ENCODE measurements around the gene EIPR1. TPM values are rescaled to one million over a fixed set of nuclear protein-coding genes. Genes with fewer than 3 reads are reported as not detected.

EIPR1 gene
- total and polyA plus RNA-seq, 2 donors = 21.3 to 31.9 TPM

DNA sequence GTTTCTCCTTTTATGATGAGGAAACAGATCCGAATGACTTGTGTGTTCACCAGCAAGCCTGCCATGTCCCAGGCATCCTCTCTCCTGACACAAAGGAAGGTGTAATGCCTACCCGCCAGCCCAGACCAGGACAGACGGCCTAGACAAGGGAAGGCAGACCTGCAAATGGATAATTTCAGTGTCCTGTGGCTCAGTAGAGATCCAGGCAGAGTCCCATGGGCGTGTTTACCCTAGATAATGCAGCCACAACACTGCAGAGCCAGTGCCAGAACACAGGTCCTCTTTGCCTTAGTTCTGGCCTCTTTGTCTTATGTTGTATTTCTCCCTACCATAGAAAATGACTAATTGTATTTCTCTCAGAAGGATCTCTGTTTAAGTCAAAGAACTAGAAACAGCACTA, 14.6 kb upstream of the EIPR1 start:
- H3K4me3 ChIP-seq (ENCODE audit: low read length in 2 of 2) = no peak overlapping the region
- no peaks in the 10 kb centered on the region for H3K27me3 ChIP-seq (ENCODE audit: control insufficient read depth in 2 of 2, insufficient read depth in 1 of 2, low read length in 1 of 2)
- peaks cover 9 to 12% of the 10 kb centered on the region in 2 donors for H3K9me3 ChIP-seq (ENCODE audit: control insufficient read depth in 2 of 2, insufficient read depth in 1 of 2, low read length in 1 of 2)
- H3K4me1 ChIP-seq (ENCODE audit: control insufficient read depth in 2 of 2, insufficient read depth in 2 of 2, low read length in 2 of 2) = no peaks in the 10 kb centered on the region
- H3K36me3 ChIP-seq (ENCODE audit: control insufficient read depth in 2 of 2, insufficient read depth in 2 of 2, low read length in 1 of 2) = peaks cover 40 to 41% of the 10 kb centered on the region in 2 donors
- DNase-seq (ENCODE audit: low read depth in 6 of 9, low spot score in 9 of 9) = no peak
- WGBS = 96% methylated on average over 4 of the region's 4 CpGs
- no peak overlapping the region for H3K27ac ChIP-seq (ENCODE audit: low read depth in 1 of 2, low read length in 1 of 2)

- 97% methylated on average over 8 of the region's 8 CpGs for WGBS
- H3K27me3 ChIP-seq (ENCODE audit: control insufficient read depth in 2 of 2, insufficient read depth in 1 of 2, low read length in 1 of 2) = no peaks in the 10 kb centered on the region
- H3K9me3 ChIP-seq (ENCODE audit: control insufficient read depth in 2 of 2, insufficient read depth in 1 of 2, low read length in 1 of 2) = peaks cover 2 to 8% of the 10 kb centered on the region in 2 donors
- peaks cover 31 to 41% of the 10 kb centered on the region in 2 donors for H3K36me3 ChIP-seq (ENCODE audit: control insufficient read depth in 2 of 2, insufficient read depth in 2 of 2, low read length in 1 of 2)
- no peak overlapping the region for H3K27ac ChIP-seq (ENCODE audit: low read depth in 1 of 2, low read length in 1 of 2)
- no peaks in the 10 kb centered on the region for H3K4me1 ChIP-seq (ENCODE audit: control insufficient read depth in 2 of 2, insufficient read depth in 2 of 2, low read length in 2 of 2)
- no peak for DNase-seq (ENCODE audit: low read depth in 6 of 9, low spot score in 9 of 9)
- no peak overlapping the region for H3K4me3 ChIP-seq (ENCODE audit: low read length in 2 of 2)
These were observed 12.4 kb upstream of the EIPR1 start for GRCh38 chr2:3390041-3390440.

GRCh38 chr2:3389193-3389592, 11.6 kb upstream of the EIPR1 start:
- H3K4me3 ChIP-seq (ENCODE audit: low read length in 2 of 2) = no peak overlapping the region
- H3K27me3 ChIP-seq (ENCODE audit: control insufficient read depth in 2 of 2, insufficient read depth in 1 of 2, low read length in 1 of 2) = no peaks in the 10 kb centered on the region
- H3K36me3 ChIP-seq (ENCODE audit: control insufficient read depth in 2 of 2, insufficient read depth in 2 of 2, low read length in 1 of 2) = peaks cover 31 to 38% of the 10 kb centered on the region in 2 donors
- DNase-seq (ENCODE audit: low read depth in 6 of 9, low spot score in 9 of 9) = no peak
- H3K4me1 ChIP-seq (ENCODE audit: control insufficient read depth in 2 of 2, insufficient read depth in 2 of 2, low read length in 2 of 2) = no peaks in the 10 kb centered on the region
- WGBS = 98% methylated on average over 29 of the region's 29 CpGs
- H3K9me3 ChIP-seq (ENCODE audit: control insufficient read depth in 2 of 2, insufficient read depth in 1 of 2, low read length in 1 of 2) = peaks cover 2 to 8% of the 10 kb centered on the region in 2 donors
- no peak overlapping the region for H3K27ac ChIP-seq (ENCODE audit: low read depth in 1 of 2, low read length in 1 of 2)

DNA sequence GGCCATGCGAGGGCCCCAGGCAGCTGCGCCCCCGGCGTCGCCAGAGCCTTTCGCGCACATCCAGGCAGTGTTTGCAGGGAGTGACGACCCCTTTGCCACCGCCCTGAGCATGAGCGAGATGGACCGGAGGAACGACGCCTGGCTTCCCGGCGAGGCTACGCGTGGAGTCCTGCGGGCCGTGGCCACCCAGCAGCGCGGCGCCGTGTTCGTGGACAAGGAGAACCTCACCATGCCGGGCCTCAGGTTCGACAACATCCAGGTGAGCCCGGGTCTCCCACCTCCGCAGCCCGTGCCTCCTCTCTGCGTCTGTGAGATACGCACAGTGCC, 10.8 kb upstream of the EIPR1 start:
- no peak overlapping the region for H3K27ac ChIP-seq (ENCODE audit: low read depth in 1 of 2, low read length in 1 of 2)
- H3K4me1 ChIP-seq (ENCODE audit: control insufficient read depth in 2 of 2, insufficient read depth in 2 of 2, low read length in 2 of 2) = no peaks in the 10 kb centered on the region
- H3K36me3 ChIP-seq (ENCODE audit: control insufficient read depth in 2 of 2, insufficient read depth in 2 of 2, low read length in 1 of 2) = peaks cover 27 to 35% of the 10 kb centered on the region in 2 donors
- DNase-seq (ENCODE audit: low read depth in 6 of 9, low spot score in 9 of 9) = no peak
- WGBS = over 99% methylated on average over 31 of the region's 31 CpGs
- H3K9me3 ChIP-seq (ENCODE audit: control insufficient read depth in 2 of 2, insufficient read depth in 1 of 2, low read length in 1 of 2) = peaks cover 2 to 6% of the 10 kb centered on the region in 2 donors
- H3K4me3 ChIP-seq (ENCODE audit: low read length in 2 of 2) = no peak overlapping the region
- H3K27me3 ChIP-seq (ENCODE audit: control insufficient read depth in 2 of 2, insufficient read depth in 1 of 2, low read length in 1 of 2) = no peaks in the 10 kb centered on the region

DNA sequence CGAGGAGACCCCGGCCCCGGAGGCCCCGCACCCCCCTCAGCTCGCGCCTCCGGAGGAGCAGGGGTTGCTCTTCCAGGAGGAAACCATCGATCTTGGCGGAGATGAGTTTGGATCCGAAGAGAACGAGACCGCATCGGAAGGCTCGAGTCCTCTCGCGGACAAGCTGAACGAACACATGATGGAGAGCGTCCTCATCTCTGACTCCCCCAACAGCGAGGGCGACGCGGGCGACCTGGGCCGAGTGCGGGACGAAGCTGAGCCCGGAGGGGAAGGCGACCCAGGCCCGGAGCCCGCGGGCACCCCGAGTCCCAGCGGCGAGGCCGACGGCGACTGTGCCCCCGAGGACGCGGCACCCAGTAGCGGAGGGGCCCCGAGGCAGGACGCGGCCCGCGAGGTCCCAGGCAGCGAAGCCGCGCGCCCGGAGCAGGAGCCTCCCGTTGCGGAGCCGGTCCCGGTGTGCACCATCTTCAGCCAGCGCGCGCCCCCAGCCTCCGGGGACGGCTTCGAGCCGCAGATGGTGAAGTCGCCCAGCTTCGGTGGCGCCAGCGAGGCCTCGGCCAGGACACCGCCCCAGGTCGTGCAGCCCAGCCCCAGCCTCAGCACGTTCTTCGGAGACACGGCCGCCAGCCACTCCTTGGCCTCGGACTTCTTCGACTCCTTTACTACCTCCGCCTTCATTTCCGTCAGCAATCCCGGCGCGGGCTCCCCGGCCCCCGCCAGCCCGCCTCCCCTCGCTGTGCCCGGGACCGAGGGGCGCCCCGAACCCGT, 10.2 kb upstream of the EIPR1 start:
- no peak for DNase-seq (ENCODE audit: low read depth in 6 of 9, low spot score in 9 of 9)
- Histone ChIP-seq H3K4me1 (ENCODE audit: control insufficient read depth in 2 of 2, insufficient read depth in 2 of 2, low read length in 2 of 2) (no peaks in the 10 kb centered on the region), H3K27ac (ENCODE audit: low read depth in 1 of 2, low read length in 1 of 2) (no peak overlapping the region), H3K27me3 (ENCODE audit: control insufficient read depth in 2 of 2, insufficient read depth in 1 of 2, low read length in 1 of 2) (no peaks in the 10 kb centered on the region), H3K4me3 (ENCODE audit: low read length in 2 of 2) (no peak overlapping the region), H3K9me3 (ENCODE audit: control insufficient read depth in 2 of 2, insufficient read depth in 1 of 2, low read length in 1 of 2) (peaks cover 2 to 6% of the 10 kb centered on the region in 2 donors), H3K36me3 (ENCODE audit: control insufficient read depth in 2 of 2, insufficient read depth in 2 of 2, low read length in 1 of 2) (peaks cover 27 to 36% of the 10 kb centered on the region in 2 donors)
- WGBS = 98% methylated on average over 89 of the region's 89 CpGs

GRCh38 chr2:3387011-3387410, 9.4 kb upstream of the EIPR1 start:
- 95% methylated on average over 5 of the region's 5 CpGs for WGBS
- peaks cover 30 to 34% of the 10 kb centered on the region in 2 donors for H3K36me3 ChIP-seq (ENCODE audit: control insufficient read depth in 2 of 2, insufficient read depth in 2 of 2, low read length in 1 of 2)
- peaks cover 2 to 6% of the 10 kb centered on the region in 2 donors for H3K9me3 ChIP-seq (ENCODE audit: control insufficient read depth in 2 of 2, insufficient read depth in 1 of 2, low read length in 1 of 2)

DNA sequence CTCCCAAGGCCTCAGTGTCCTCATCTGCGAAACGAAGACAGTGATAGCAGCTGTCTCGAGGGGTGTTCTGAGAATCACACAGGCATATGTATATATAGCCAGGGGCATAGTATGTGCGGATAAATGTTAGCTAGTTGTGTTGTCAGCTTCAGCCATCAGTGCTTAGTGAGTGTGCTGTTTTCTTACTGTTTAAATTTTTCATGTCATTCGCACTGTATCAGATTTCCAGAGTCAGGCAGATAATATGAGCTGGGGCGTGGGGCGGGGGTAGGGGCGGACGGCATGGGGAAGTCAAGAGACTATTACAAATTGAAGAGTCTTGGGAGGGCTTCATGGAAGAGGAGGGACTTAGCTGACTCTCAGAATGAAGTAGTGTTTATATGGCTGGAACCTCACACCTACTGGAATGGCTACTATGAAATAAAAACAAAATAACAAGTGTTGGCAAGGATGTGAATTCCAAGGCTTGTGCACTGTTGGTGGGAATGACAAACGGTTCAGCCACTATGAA, 8.9 kb upstream of the EIPR1 start:
- Histone ChIP-seq H3K9me3 (ENCODE audit: control insufficient read depth in 2 of 2, insufficient read depth in 1 of 2, low read length in 1 of 2) (peaks cover 2 to 6% of the 10 kb centered on the region in 2 donors), H3K36me3 (ENCODE audit: control insufficient read depth in 2 of 2, insufficient read depth in 2 of 2, low read length in 1 of 2) (peaks cover 29% of the 10 kb centered on the region in 2 donors), H3K27me3 (ENCODE audit: control insufficient read depth in 2 of 2, insufficient read depth in 1 of 2, low read length in 1 of 2) (no peaks in the 10 kb centered on the region), H3K27ac (ENCODE audit: low read depth in 1 of 2, low read length in 1 of 2) (no peak overlapping the region), H3K4me3 (ENCODE audit: low read length in 2 of 2) (no peak overlapping the region), H3K4me1 (ENCODE audit: control insufficient read depth in 2 of 2, insufficient read depth in 2 of 2, low read length in 2 of 2) (no peaks in the 10 kb centered on the region)
- DNase-seq (ENCODE audit: low read depth in 6 of 9, low spot score in 9 of 9) = no peak
- WGBS = 91% methylated on average over 10 of the region's 10 CpGs

More at GRCh38 chr2:3387011-3387410, 9.4 kb upstream of the EIPR1 start:
- Histone ChIP-seq H3K27ac (ENCODE audit: low read depth in 1 of 2, low read length in 1 of 2) (no peak overlapping the region), H3K4me3 (ENCODE audit: low read length in 2 of 2) (no peak overlapping the region), H3K4me1 (ENCODE audit: control insufficient read depth in 2 of 2, insufficient read depth in 2 of 2, low read length in 2 of 2) (no peaks in the 10 kb centered on the region), H3K27me3 (ENCODE audit: control insufficient read depth in 2 of 2, insufficient read depth in 1 of 2, low read length in 1 of 2) (no peaks in the 10 kb centered on the region)
- DNase-seq (ENCODE audit: low read depth in 6 of 9, low spot score in 9 of 9) = no peak

DNA sequence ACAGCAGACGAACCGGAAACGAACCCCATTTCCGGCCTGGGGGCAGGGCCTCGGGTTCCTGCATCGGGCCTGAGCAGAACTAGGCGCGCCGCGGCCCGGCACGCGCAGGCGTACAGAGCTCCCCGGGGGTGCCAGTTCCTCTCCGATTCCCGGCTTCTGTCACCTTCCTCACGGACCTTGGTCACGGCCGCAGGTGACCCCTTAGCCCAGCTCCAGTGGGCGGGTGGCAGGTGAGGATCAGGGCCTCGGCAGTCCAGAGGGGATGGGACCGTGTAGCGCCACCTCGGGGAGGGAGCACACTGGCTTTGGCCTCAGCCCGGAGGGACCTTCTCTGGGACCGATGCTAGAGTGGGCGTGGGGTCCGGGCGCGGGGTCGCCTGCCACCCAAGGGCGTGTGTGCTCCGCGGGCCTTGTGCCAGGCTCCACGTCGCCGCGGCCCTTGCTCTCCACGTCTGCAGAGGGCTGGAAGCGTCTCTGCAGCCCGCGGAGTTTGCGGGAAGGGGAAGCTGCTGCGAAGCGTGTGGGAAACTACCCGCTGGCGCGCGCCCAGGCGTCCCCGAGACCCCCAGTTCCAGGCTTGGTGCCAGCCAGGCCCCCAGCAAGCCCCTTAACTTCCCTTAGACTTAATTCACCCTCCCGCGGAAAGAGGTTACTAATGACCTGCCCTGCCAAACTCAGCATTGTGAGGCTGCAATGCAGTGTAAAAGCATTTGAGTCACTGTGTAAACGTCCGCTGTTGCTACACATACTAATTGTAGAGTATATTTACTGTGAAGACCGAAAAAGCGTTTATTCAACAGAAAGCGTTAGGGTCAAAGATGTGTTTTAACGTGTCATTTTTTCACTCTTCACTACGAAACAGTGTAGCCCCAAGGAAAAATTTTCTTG, 2.3 kb upstream of the EIPR1 start, which contains the start of gene TRAPPC12:
Gene TRAPPC12 (plus strand): TSS at position 48 of the 888 bp plus-strand sequence. CDS start 7,930 bp downstream, outside the sequence.
- H3K27ac ChIP-seq (ENCODE audit: low read depth in 1 of 2, low read length in 1 of 2) = peak within 1 kb of the TSS; percentile 87 to 94
- peaks cover 4 to 6% of the 10 kb centered on the region in 2 donors for H3K36me3 ChIP-seq (ENCODE audit: control insufficient read depth in 2 of 2, insufficient read depth in 2 of 2, low read length in 1 of 2)
- peak within 1 kb of the TSS; percentile 79 to 90 for H3K4me3 ChIP-seq (ENCODE audit: low read length in 2 of 2)
- DNase-seq (ENCODE audit: low read depth in 6 of 9, low spot score in 9 of 9) = peak; percentile 81 to 96 (median 90)
- H3K4me1 ChIP-seq (ENCODE audit: control insufficient read depth in 2 of 2, insufficient read depth in 2 of 2, low read length in 2 of 2) = peaks cover 15 to 27% of the 10 kb centered on the region in 2 donors
- H3K27me3 ChIP-seq (ENCODE audit: control insufficient read depth in 2 of 2, insufficient read depth in 1 of 2, low read length in 1 of 2) = no peaks in the 10 kb centered on the region
- 1% methylated on average over 61 of the region's 61 CpGs for WGBS
- peaks cover 0 to 10% of the 10 kb centered on the region in 2 donors for H3K9me3 ChIP-seq (ENCODE audit: control insufficient read depth in 2 of 2, insufficient read depth in 1 of 2, low read length in 1 of 2)

DNA sequence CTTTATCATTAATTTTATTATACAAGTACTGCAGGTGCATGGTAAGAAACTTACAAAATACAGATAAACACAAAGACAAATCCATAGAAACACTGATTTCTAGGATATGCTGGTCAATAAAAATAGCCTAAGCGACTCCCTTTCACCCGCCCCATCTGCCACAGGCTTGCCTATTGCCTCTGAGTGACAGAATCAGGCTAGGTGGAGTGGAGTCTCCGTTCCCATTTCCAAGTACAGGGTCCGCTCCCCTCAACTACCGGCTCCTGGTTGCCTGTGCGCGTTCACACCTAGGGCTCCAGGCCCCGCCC, 1.7 kb upstream of the EIPR1 start:
- peaks cover 0 to 10% of the 10 kb centered on the region in 2 donors for H3K9me3 ChIP-seq (ENCODE audit: control insufficient read depth in 2 of 2, insufficient read depth in 1 of 2, low read length in 1 of 2)
- WGBS = 13% methylated on average over 8 of the region's 8 CpGs
- peaks cover 15 to 27% of the 10 kb centered on the region in 2 donors for H3K4me1 ChIP-seq (ENCODE audit: control insufficient read depth in 2 of 2, insufficient read depth in 2 of 2, low read length in 2 of 2)
- H3K36me3 ChIP-seq (ENCODE audit: control insufficient read depth in 2 of 2, insufficient read depth in 2 of 2, low read length in 1 of 2) = peaks cover 4 to 6% of the 10 kb centered on the region in 2 donors
- no peak for DNase-seq (ENCODE audit: low read depth in 6 of 9, low spot score in 9 of 9)
- H3K27me3 ChIP-seq (ENCODE audit: control insufficient read depth in 2 of 2, insufficient read depth in 1 of 2, low read length in 1 of 2) = no peaks in the 10 kb centered on the region
- peak overlapping the region; percentile 80 to 87 for H3K27ac ChIP-seq (ENCODE audit: low read depth in 1 of 2, low read length in 1 of 2)
- H3K4me3 ChIP-seq (ENCODE audit: low read length in 2 of 2) = peak overlapping the region; percentile 79 to 90

Data from thymus (tissue), 11 donors.